HepG2 (cell line): Measurements from ENCODE around the gene ATAD3C. TPM values are rescaled to one million over a fixed set of nuclear protein-coding genes. Genes with fewer than 3 reads are reported as not detected.

Experiments used
- ATRX ChIP-seq: sonication (generic); formaldehyde crosslinking; IDR thresholded peaks from 2 replicates; pipeline ENCODE4 v1.4.0; 2020; ENCODE audit warnings: missing genetic modification reagents, borderline replicate concordance
- CHD4 ChIP-seq: fragments of 200-600 bp; sonication (generic); IDR thresholded peaks from 2 replicates; pipeline ENCODE4 v1.7.0; 2017; ENCODE audit warnings: mild to moderate bottlenecking, low read length, borderline replicate concordance
- FOXC1 ChIP-seq: sonication (generic); formaldehyde crosslinking; IDR thresholded peaks from 2 replicates; pipeline ENCODE4 v1.8.0; 2022; ENCODE audit warnings: mild to moderate bottlenecking, missing genetic modification reagents, borderline replicate concordance
- GABPA ChIP-seq, 2 experiments: IDR thresholded peaks; 2 replicates each; pipeline ENCODE4 v1.6.1; 2011 to 2016; ENCODE audit warnings: low read depth in 2 of 2, low read length in 1 of 2, missing biosample characterization in 1 of 2, missing genetic modification characterization in 1 of 2
- HDAC6 ChIP-seq: fragments of 200-600 bp; sonication (generic); IDR thresholded peaks from 2 replicates; pipeline ENCODE4 v1.7.0; 2017; ENCODE audit warnings: mild to moderate bottlenecking, antibody characterized with exemption, low read length, low read depth
- HHEX ChIP-seq: IDR thresholded peaks from 2 replicates; pipeline ENCODE4 v1.6.1; 2016; ENCODE audit warnings: control low read depth
- KLF13 ChIP-seq: sonication (generic); formaldehyde crosslinking; IDR thresholded peaks from 2 replicates; pipeline ENCODE4 v1.4.0; 2020; ENCODE audit warnings: mild to moderate bottlenecking, missing genetic modification reagents
- PAWR ChIP-seq: sonication (generic); formaldehyde crosslinking; IDR thresholded peaks from 2 replicates; pipeline ENCODE4 v1.4.0; 2020; ENCODE audit warnings: missing genetic modification reagents, mild to moderate bottlenecking, borderline replicate concordance
- PCBP2 ChIP-seq: fragments of 200-400 bp; formaldehyde crosslinking; optimal IDR thresholded peaks from 2 replicates; pipeline ENCODE3; 2018; ENCODE audit warnings: low read length, low read depth; ENCODE audit not compliant: poor library complexity, severe bottlenecking
- REPIN1 ChIP-seq: sonication (generic); formaldehyde crosslinking; IDR thresholded peaks from 2 replicates; pipeline ENCODE4 v1.8.0; 2022; ENCODE audit warnings: missing genetic modification reagents, low read depth, mild to moderate bottlenecking, borderline replicate concordance
- SNAPC2 ChIP-seq: sonication (generic); formaldehyde crosslinking; IDR thresholded peaks from 2 replicates; pipeline ENCODE4 v1.8.1; 2022; ENCODE audit warnings: mild to moderate bottlenecking, missing genetic modification reagents
- SRF ChIP-seq: IDR thresholded peaks from 2 replicates; pipeline ENCODE4 v1.6.1; 2011; ENCODE audit warnings: mild to moderate bottlenecking, low read depth, low read length, moderate library complexity
- TRIM24 ChIP-seq: sonication (generic); formaldehyde crosslinking; IDR thresholded peaks from 2 replicates; pipeline ENCODE4 v1.8.0; 2022; ENCODE audit warnings: mild to moderate bottlenecking, missing genetic modification reagents
- USF2 ChIP-seq, 2 experiments: sonication (generic) in 1 of 2; formaldehyde crosslinking in 1 of 2; IDR thresholded peaks; 2 replicates each; pipeline versions ENCODE4 v1.5.1 to v1.6.1; 2011 to 2020; ENCODE audit warnings: borderline replicate concordance in 1 of 2, low read depth in 1 of 2, low read length in 1 of 2, mild to moderate bottlenecking in 1 of 2, missing genetic modification reagents in 1 of 2, moderate library complexity in 1 of 2
- XRCC5 ChIP-seq: fragments of 200-400 bp; formaldehyde crosslinking; optimal IDR thresholded peaks from 2 replicates; pipeline ENCODE3; 2017; ENCODE audit warnings: mild to moderate bottlenecking, low read length
- ZBTB1 ChIP-seq: sonication (generic); formaldehyde crosslinking; IDR thresholded peaks from 2 replicates; pipeline ENCODE4 v1.4.0; 2020; ENCODE audit warnings: missing genetic modification reagents, borderline replicate concordance
- ZFP36L1 ChIP-seq: sonication (generic); formaldehyde crosslinking; IDR thresholded peaks from 2 replicates; pipeline ENCODE4 v1.8.0; 2022; ENCODE audit warnings: mild to moderate bottlenecking, missing genetic modification reagents, moderate library complexity
- ZNF24 ChIP-seq: fragments of 450-650 bp; IDR thresholded peaks from 2 replicates; pipeline ENCODE4 v1.6.1; 2017; ENCODE audit warnings: antibody characterized with exemption, mild to moderate bottlenecking
- ZNF503 ChIP-seq: sonication (generic); formaldehyde crosslinking; IDR thresholded peaks from 2 replicates; pipeline ENCODE4 v1.4.0; 2020; ENCODE audit warnings: missing genetic modification reagents
- ZNF512 ChIP-seq: sonication (generic); formaldehyde crosslinking; IDR thresholded peaks from 2 replicates; pipeline ENCODE4 v1.4.0; 2020; ENCODE audit warnings: mild to moderate bottlenecking, missing genetic modification reagents
- ZNF577 ChIP-seq: sonication (generic); formaldehyde crosslinking; IDR thresholded peaks from 2 replicates; pipeline ENCODE4 v1.4.0; 2020; ENCODE audit warnings: mild to moderate bottlenecking, low read depth, missing genetic modification reagents, borderline replicate concordance
- ZNF597 ChIP-seq: sonication (generic); formaldehyde crosslinking; IDR thresholded peaks from 2 replicates; pipeline ENCODE4 v1.5.0; 2020; ENCODE audit warnings: missing genetic modification reagents
- polyA plus RNA-seq, 8 experiments: library from polyadenylated mRNA; depleted of rRNA in 3 of 8; stranded (reverse) in 7 of 8; unstranded in 1 of 8; fragments of >200 nt; fragmentation: Illumina TruSeq in 4 of 8; extraction: Trizol in 4 of 8; gene quantifications; 2 replicates each; pipeline versions ENCODE4 v1.2.1 to v1.2.3, GENCODE V29; 2011 to 2016; ENCODE audit warnings: low read depth in 4 of 8, missing spikeins in 1 of 8, mixed read lengths in 1 of 8; ENCODE audit not compliant: insufficient read depth in 1 of 8
- total RNA-seq, 5 experiments: library from RNA; depleted of rRNA; stranded (reverse); fragments of >200 nt; fragmentation: Illumina TruSeq; extraction: Trizol; gene quantifications; 2 replicates each; pipeline ENCODE4 v1.2.3, GENCODE V29; 2016; ENCODE audit warnings: low read depth in 1 of 5

The ATAD3C gene
- total and polyA plus RNA-seq, 2 of the 13 experiments (the other 11 are each of a cell fraction or from before 2014, with no cell fraction given) = 2.4 to 3.2 TPM

- TF ChIP-seq ZNF24 = no peak
- TF ChIP-seq KLF13 (CRISPR knock-in tag) = no peak
- TF ChIP-seq ZNF597 (CRISPR knock-in tag) = no peak
- no peak for TF ChIP-seq GABPA (IDR thresholded peaks at IDR 0.05; ENCODE audit: low read depth, low read length)
- TF ChIP-seq GABPA (CRISPR knock-in tag; IDR thresholded peaks at IDR 0.05; ENCODE audit: low read depth) = peak; percentile 26; the same call in 1 of the 2 replicates
- 0 out of 2 replicates have a peak, but pooled peaks have one; percentile 28 for TF ChIP-seq ZFP36L1 (CRISPR knock-in tag)
- no peak for TF ChIP-seq HHEX (CRISPR knock-in tag)
- no peak for TF ChIP-seq PAWR
- no peak; the same call in 1 of the 2 replicates for TF ChIP-seq REPIN1 (CRISPR knock-in tag)
- TF ChIP-seq CHD4 = no peak
- peak; percentile 45; the same call in 1 of the 2 replicates for TF ChIP-seq ZNF503 (CRISPR knock-in tag)
- TF ChIP-seq TRIM24 = no peak
- TF ChIP-seq ZNF512 (CRISPR knock-in tag) = no peak
- TF ChIP-seq ZBTB1 (CRISPR knock-in tag) = no peak
- no peak for TF ChIP-seq ZNF577
- TF ChIP-seq SRF = no peak
- TF ChIP-seq PCBP2 = no peak
- no peak for TF ChIP-seq ATRX (CRISPR knock-in tag)
- TF ChIP-seq XRCC5 = peak; percentile 66
- TF ChIP-seq FOXC1 (CRISPR knock-in tag) = 0 out of 2 replicates have a peak, but pooled peaks have one; percentile 12
- TF ChIP-seq USF2 (IDR thresholded peaks at IDR 0.05; ENCODE audit: low read depth, low read length) = no peak
- no peak for TF ChIP-seq USF2 (CRISPR knock-in tag; IDR thresholded peaks at IDR 0.05; ENCODE audit: borderline replicate concordance)
- TF ChIP-seq SNAPC2 (CRISPR knock-in tag) = no peak
- no peak for TF ChIP-seq HDAC6
These were observed 19.1 kb upstream of the ATAD3C start (continued) for GRCh38 chr1:1430114-1430982.
